K562 (cell line): ENCODE measurements around the gene OPCML. TPM values are rescaled to one million over a fixed set of nuclear protein-coding genes. Genes with fewer than 3 reads are reported as not detected.

Experiments
- ATAC-seq: fragments of 200-7000 bp; cut with Tn5 transposase; 3 replicates; pipeline ENCODE4 v1.9.1; 2020; ENCODE audit warnings: moderate library complexity
- BruUV-seq: library from RNA; stranded (reverse); fragments of 400-500 nt; replicated peaks from 2 replicates; lab custom pipeline; 2021; lab: Mats Ljungman, UMichigan
- CTCF ChIA-PET: fragments of 300-600 bp; formaldehyde crosslinking; extraction: SDS; loops from one replicate; lab custom pipeline; 2021; ENCODE audit warnings: low intra/inter-chr PET ratio; lab: Yijun Ruan, JAX
- POLR2A ChIA-PET: fragments of 300-600, 350-650 bp; sonication (Branson Sonifier 250); formaldehyde crosslinking; extraction: SDS; loops from one replicate; lab custom pipeline; 2021; ENCODE audit warnings: antibody characterized with exemption, inconsistent platforms; lab: Yijun Ruan, JAX
- DNase-seq, 4 experiments: peaks; one replicate each; pipeline versions ENCODE4 v3.0.0 to v3.0.0-alpha.2; 2011 to 2018; ENCODE audit warnings: low spot score in 3 of 4, mixed read lengths in 3 of 4; ENCODE audit errors: extremely low read depth in 1 of 4
- FAIRE-seq: peaks from 2 replicates; lab custom pipeline; 2011; peaks lifted over from hg19 to GRCh38; lab: Jason Lieb, UNC
- H2AFZ ChIP-seq: 2 replicates; pipeline ENCODE4 v1.6.0; 2011; ENCODE audit warnings: low read depth, low read length, control low read depth, inconsistent platforms
- H3K27ac ChIP-seq: fragments of 200-600 bp; 3 replicates; pipeline ENCODE4 v1.8.0; 2011; ENCODE audit warnings: low read depth, mild to moderate bottlenecking, control low read depth, inconsistent platforms, low read length, moderate library complexity, mixed read lengths; ENCODE audit errors: extremely low read depth
- H3K27me3 ChIP-seq, 2 experiments: fragments of 300-600 bp in 1 of 2; 2 replicates in 1 of 2; 3 replicates in 1 of 2; pipeline versions ENCODE4 v1.6.0 to v1.8.0; 2011; ENCODE audit warnings: inconsistent platforms in 2 of 2, low read length in 2 of 2, mild to moderate bottlenecking in 1 of 2, mixed read lengths in 1 of 2, moderate library complexity in 1 of 2; ENCODE audit not compliant: control insufficient read depth in 2 of 2, insufficient read depth in 2 of 2
- H3K36me3 ChIP-seq: fragments of 300-600 bp; 3 replicates; pipeline ENCODE4 v1.8.0; 2011; ENCODE audit warnings: mild to moderate bottlenecking, low read length, inconsistent platforms; ENCODE audit not compliant: control insufficient read depth, insufficient read depth
- H3K4me1 ChIP-seq, 2 experiments: fragments of 200-600 bp in 1 of 2; replicated peaks in 1 of 2; 2 replicates in 1 of 2; 3 replicates in 1 of 2; pipeline versions ENCODE4 v1.5.1 to v1.8.0; 2011; ENCODE audit warnings: inconsistent platforms in 2 of 2, low read length in 2 of 2, mild to moderate bottlenecking in 1 of 2, mixed read lengths in 1 of 2, moderate library complexity in 1 of 2; ENCODE audit not compliant: control insufficient read depth in 2 of 2, insufficient read depth in 2 of 2
- H3K4me2 ChIP-seq: 2 replicates; pipeline ENCODE4 v1.6.1; 2011; ENCODE audit warnings: low read length, control low read depth, inconsistent platforms, mixed read lengths; ENCODE audit not compliant: insufficient read depth
- H3K4me3 ChIP-seq: fragments of 200-600 bp; sonication (generic), shearing (Covaris generic); 2 replicates; pipeline ENCODE4 v1.5.1; 2016; ENCODE audit warnings: control low read depth, inconsistent platforms
- H3K79me2 ChIP-seq: fragments of 200-600 bp; 3 replicates; pipeline ENCODE4 v1.8.0; 2011; ENCODE audit warnings: low read length, inconsistent platforms; ENCODE audit not compliant: control insufficient read depth, insufficient read depth
- H3K9ac ChIP-seq, 2 experiments: 2 replicates each; pipeline versions ENCODE4 v1.6.0 to v1.6.1; 2011; ENCODE audit warnings: low read depth in 2 of 2, low read length in 2 of 2, control low read depth in 1 of 2, inconsistent platforms in 1 of 2, mild to moderate bottlenecking in 1 of 2, mixed read lengths in 1 of 2; ENCODE audit not compliant: insufficient read depth in 1 of 2
- H3K9me1 ChIP-seq: one replicate; pipeline ENCODE4 v1.6.0; 2011; ENCODE audit warnings: inconsistent platforms, mild to moderate bottlenecking, low read length, moderate library complexity; ENCODE audit not compliant: control insufficient read depth, insufficient read depth
- H3K9me3 ChIP-seq: replicated peaks from 2 replicates; pipeline ENCODE4 v1.5.1; 2011; ENCODE audit warnings: low read depth, low read length, inconsistent platforms; ENCODE audit not compliant: control insufficient read depth, insufficient read depth
- H4K20me1 ChIP-seq: replicated peaks from 2 replicates; pipeline ENCODE4 v1.6.1; 2011; ENCODE audit warnings: low read length, inconsistent platforms, mixed read lengths; ENCODE audit not compliant: control insufficient read depth, insufficient read depth
- AFF1 ChIP-seq, 2 experiments: fragments of 450-650 bp; IDR thresholded peaks; 2 replicates each; pipeline ENCODE4 v1.6.1; 2018; ENCODE audit warnings: mild to moderate bottlenecking in 2 of 2, low read depth in 1 of 2; ENCODE audit not compliant: partially characterized antibody in 2 of 2
- BMI1 ChIP-seq: fragments of 150-350 bp; IDR thresholded peaks from 2 replicates; pipeline ENCODE4 v1.6.1; 2014; ENCODE audit warnings: low read length
- CREM ChIP-seq: IDR thresholded peaks from 2 replicates; pipeline ENCODE4 v1.6.1; 2014; ENCODE audit warnings: antibody characterized with exemption, low read depth
- KAT7 ChIP-seq: sonication (generic); formaldehyde crosslinking; IDR thresholded peaks from 2 replicates; pipeline ENCODE4 v1.8.0; 2022; ENCODE audit warnings: missing genetic modification reagents, mild to moderate bottlenecking, borderline replicate concordance
- ZNF512 ChIP-seq: IDR thresholded peaks from 2 replicates; pipeline ENCODE4 v1.6.1; 2016; ENCODE audit warnings: missing genetic modification characterization, missing compliant biosample characterization
- WGBS: fragments of 100-300 bp; shearing (Covaris generic); methylation state at CpG from one replicate; pipeline ENCODE4 v1.1.6; 2016; ENCODE audit warnings: low coverage, mixed read lengths; ENCODE audit not compliant: insufficient coverage; ENCODE audit errors: missing lambda C conversion rate; 5-methylcytosine and 5-hydroxymethylcytosine counted together
- in situ Hi-C: fragments of 300-500 bp; cut with MboI; formaldehyde crosslinking; loops from 4 replicates; pipeline ENCODE4 v1.15.0; 2018; ENCODE audit warnings: inconsistent platforms, mixed read lengths
- intact Hi-C: fragments of 100-400 bp; cut with micrococcal nuclease; formaldehyde crosslinking; loops from 2 replicates; pipeline ENCODE4 v1.14.2; 2022
- polyA plus RNA-seq, 8 experiments: library from polyadenylated mRNA; depleted of rRNA in 4 of 8; stranded (reverse) in 5 of 8; unstranded in 3 of 8; fragments of >200 nt; fragmentation: Nextera tagmentation in 2 of 8; fragmentation: Illumina TruSeq in 1 of 8; extraction: Ambion mirVana in 2 of 8; extraction: Trizol in 1 of 8; gene quantifications; 2 replicates each; pipeline versions ENCODE4 v1.2.1 to v1.2.3, GENCODE V29; 2011 to 2014; ENCODE audit warnings: inconsistent platforms in 1 of 8, missing spikeins in 1 of 8
- total RNA-seq, 7 experiments: library from RNA; depleted of rRNA in 6 of 7; stranded (reverse); fragments of >200 nt in 6 of 7; fragmentation: Illumina TruSeq in 2 of 7; extraction: Trizol in 2 of 7; gene quantifications; 2 replicates each; pipeline versions ENCODE4 v1.2.1 to v1.2.3, GENCODE V29; 2011 to 2021; ENCODE audit warnings: low replicate concordance in 1 of 7
- TF ChIP-seq, protein P1 (sequence below): sonication (generic); formaldehyde crosslinking; IDR thresholded peaks from 2 replicates; pipeline ENCODE4 v1.8.0; 2023; ENCODE audit warnings: missing genetic modification reagents, mild to moderate bottlenecking, borderline replicate concordance
- TF ChIP-seq, protein P2 (sequence below): fragments of 250-450 bp; sonication (Bioruptor Pico); IDR thresholded peaks from 2 replicates; pipeline ENCODE4 v1.8.0; 2022; ENCODE audit warnings: inconsistent platforms, mild to moderate bottlenecking, moderate library complexity, borderline replicate concordance

OPCML gene
- total and polyA plus RNA-seq, 9 of the 15 experiments (the other 6 are each of a cell fraction or from before 2014, with no cell fraction given) = not detected

- Histone ChIP-seq H3K27me3 (no peaks in the 10 kb centered on the region), H3K9me1 (no peaks in the 10 kb centered on the region), H3K4me3 (no peak overlapping the region), H2AFZ (no peak overlapping the region), H3K36me3 (no peaks in the 10 kb centered on the region), H3K4me2 (no peak overlapping the region), H3K4me1 (no peaks in the 10 kb centered on the region), H3K9me3 (no peaks in the 10 kb centered on the region), H3K9ac (no peak overlapping the region), H3K27ac (no peak overlapping the region), H4K20me1 (no peaks in the 10 kb centered on the region), H3K79me2 (no peaks in the 10 kb centered on the region)
- no TSS peak for BruUV-seq
- intact Hi-C loops = no loop called here
- in situ Hi-C loops = no loop called here
- WGBS = 0% methylated on average over 4 of the region's 4 CpGs
- FAIRE-seq (no peak), DNase-seq (no peak), ATAC-seq (no peak)
- ChIA-PET POLR2A (no interaction called here), CTCF (no interaction called here)
- TF ChIP-seq AFF1 (IDR thresholded peaks at IDR 0.05; ENCODE audit: low read depth in 1 of 2, partially characterized antibody in 2 of 2) (no peak), CREM (no peak), BMI1 (no peak), ZNF512 (tag) (no peak), KAT7 (CRISPR knock-in tag) (no peak)
- TF ChIP-seq, protein P1, sequence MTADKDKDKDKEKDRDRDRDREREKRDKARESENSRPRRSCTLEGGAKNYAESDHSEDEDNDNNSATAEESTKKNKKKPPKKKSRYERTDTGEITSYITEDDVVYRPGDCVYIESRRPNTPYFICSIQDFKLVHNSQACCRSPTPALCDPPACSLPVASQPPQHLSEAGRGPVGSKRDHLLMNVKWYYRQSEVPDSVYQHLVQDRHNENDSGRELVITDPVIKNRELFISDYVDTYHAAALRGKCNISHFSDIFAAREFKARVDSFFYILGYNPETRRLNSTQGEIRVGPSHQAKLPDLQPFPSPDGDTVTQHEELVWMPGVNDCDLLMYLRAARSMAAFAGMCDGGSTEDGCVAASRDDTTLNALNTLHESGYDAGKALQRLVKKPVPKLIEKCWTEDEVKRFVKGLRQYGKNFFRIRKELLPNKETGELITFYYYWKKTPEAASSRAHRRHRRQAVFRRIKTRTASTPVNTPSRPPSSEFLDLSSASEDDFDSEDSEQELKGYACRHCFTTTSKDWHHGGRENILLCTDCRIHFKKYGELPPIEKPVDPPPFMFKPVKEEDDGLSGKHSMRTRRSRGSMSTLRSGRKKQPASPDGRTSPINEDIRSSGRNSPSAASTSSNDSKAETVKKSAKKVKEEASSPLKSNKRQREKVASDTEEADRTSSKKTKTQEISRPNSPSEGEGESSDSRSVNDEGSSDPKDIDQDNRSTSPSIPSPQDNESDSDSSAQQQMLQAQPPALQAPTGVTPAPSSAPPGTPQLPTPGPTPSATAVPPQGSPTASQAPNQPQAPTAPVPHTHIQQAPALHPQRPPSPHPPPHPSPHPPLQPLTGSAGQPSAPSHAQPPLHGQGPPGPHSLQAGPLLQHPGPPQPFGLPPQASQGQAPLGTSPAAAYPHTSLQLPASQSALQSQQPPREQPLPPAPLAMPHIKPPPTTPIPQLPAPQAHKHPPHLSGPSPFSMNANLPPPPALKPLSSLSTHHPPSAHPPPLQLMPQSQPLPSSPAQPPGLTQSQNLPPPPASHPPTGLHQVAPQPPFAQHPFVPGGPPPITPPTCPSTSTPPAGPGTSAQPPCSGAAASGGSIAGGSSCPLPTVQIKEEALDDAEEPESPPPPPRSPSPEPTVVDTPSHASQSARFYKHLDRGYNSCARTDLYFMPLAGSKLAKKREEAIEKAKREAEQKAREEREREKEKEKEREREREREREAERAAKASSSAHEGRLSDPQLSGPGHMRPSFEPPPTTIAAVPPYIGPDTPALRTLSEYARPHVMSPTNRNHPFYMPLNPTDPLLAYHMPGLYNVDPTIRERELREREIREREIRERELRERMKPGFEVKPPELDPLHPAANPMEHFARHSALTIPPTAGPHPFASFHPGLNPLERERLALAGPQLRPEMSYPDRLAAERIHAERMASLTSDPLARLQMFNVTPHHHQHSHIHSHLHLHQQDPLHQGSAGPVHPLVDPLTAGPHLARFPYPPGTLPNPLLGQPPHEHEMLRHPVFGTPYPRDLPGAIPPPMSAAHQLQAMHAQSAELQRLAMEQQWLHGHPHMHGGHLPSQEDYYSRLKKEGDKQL (CRISPR knock-in tag) = no peak
- TF ChIP-seq, protein P2, sequence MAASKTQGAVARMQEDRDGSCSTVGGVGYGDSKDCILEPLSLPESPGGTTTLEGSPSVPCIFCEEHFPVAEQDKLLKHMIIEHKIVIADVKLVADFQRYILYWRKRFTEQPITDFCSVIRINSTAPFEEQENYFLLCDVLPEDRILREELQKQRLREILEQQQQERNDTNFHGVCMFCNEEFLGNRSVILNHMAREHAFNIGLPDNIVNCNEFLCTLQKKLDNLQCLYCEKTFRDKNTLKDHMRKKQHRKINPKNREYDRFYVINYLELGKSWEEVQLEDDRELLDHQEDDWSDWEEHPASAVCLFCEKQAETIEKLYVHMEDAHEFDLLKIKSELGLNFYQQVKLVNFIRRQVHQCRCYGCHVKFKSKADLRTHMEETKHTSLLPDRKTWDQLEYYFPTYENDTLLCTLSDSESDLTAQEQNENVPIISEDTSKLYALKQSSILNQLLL (CRISPR knock-in tag) = no peak
Observed at GRCh38 chr11:132714859-132715440, 817.4 kb downstream of the OPCML start.
